Measurements from ENCODE around the gene LIPC. TPM values are rescaled to one million over a fixed set of nuclear protein-coding genes. Genes with fewer than 3 reads are reported as not detected.

The LIPC gene
- total RNA-seq, 4 donors from 2014 or later: 0.28 to 0.51 TPM; not detected in 2

GRCh38 chr15:58392141-58392540 lies 39.6 kb upstream of the LIPC start:
- peak overlapping the region in 1 of 2 donors; percentile 38 for H3K27ac ChIP-seq
- no peaks in the 10 kb centered on the region for H3K36me3 ChIP-seq
- intact Hi-C loops (cut with DNase I; ENCODE audit: low total_unique reads): no loop called here
- no peak for TF ChIP-seq POLR2A (IDR thresholded peaks at IDR 0.05)
- TF ChIP-seq CTCF (IDR thresholded peaks at IDR 0.05): no peak
- no peak for DNase-seq
- H3K9me3 ChIP-seq: no peaks in the 10 kb centered on the region
- H3K4me3 ChIP-seq: no peak overlapping the region
- no peaks in the 10 kb centered on the region for H3K4me1 ChIP-seq
- H3K27me3 ChIP-seq: no peaks in the 10 kb centered on the region

- no peaks in the 10 kb centered on the region for H3K36me3 ChIP-seq
- H3K27me3 ChIP-seq: no peaks in the 10 kb centered on the region
- H3K4me1 ChIP-seq: no peaks in the 10 kb centered on the region
- no peaks in the 10 kb centered on the region for H3K9me3 ChIP-seq
- DNase-seq: no peak
- H3K4me3 ChIP-seq: no peak overlapping the region
- TF ChIP-seq CTCF (IDR thresholded peaks at IDR 0.05) (no peak), POLR2A (IDR thresholded peaks at IDR 0.05) (no peak)
- H3K27ac ChIP-seq: peak overlapping the region in 1 of 2 donors; percentile 38
- intact Hi-C loops (cut with DNase I; ENCODE audit: low total_unique reads): no loop called here
Measured at GRCh38 chr15:58392611-58393161, 39.1 kb upstream of the LIPC start.

DNA sequence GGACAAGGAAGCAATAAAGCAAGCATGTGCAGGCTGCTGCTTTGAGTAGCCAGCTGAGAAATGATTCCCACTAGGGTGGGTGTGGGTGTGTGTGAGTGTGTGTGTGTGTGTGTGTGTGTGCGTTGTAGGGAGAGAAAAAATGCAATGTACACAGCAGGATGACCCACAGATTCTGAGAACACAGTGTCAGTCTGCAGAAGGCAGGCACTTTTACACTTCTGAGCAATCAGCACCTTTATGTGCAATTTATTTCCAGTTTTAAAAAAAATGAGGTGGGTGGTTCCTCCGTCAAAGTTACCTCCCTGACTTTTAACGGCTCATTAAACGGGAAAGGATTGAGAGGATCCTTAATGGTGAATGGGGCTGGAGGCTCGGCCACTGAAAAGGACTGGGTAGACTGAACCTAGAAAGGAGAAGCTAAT lies 38.5 kb upstream of the LIPC start:
- DNase-seq: no peak
- Histone ChIP-seq H3K9me3 (no peaks in the 10 kb centered on the region), H3K27ac (peak overlapping the region in 1 of 2 donors; percentile 38), H3K4me3 (no peak overlapping the region), H3K27me3 (no peaks in the 10 kb centered on the region), H3K36me3 (no peaks in the 10 kb centered on the region), H3K4me1 (no peaks in the 10 kb centered on the region)
- intact Hi-C loops (cut with DNase I; ENCODE audit: low total_unique reads): no loop called here
- TF ChIP-seq CTCF (IDR thresholded peaks at IDR 0.05) (no peak), POLR2A (IDR thresholded peaks at IDR 0.05) (no peak)

DNA sequence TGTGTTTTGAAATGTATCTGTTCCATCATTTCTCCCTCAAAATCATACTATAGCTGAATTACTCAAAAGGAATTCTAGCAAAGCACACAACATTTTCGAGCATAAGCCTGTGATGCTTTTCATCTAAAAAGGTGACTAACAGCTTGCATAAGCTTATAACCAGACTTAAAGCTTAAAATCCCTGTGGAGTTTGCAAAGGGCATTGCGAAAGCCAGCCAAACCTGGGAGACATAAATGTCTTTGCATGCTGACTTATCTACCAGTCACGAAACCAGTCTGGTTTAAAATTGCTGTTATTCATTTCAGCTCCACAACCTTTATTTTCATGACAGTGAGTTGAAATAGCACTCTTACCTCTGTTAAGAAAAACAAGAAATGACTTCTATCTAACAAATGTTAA lies 35.6 kb upstream of the LIPC start:
- TF ChIP-seq CTCF (IDR thresholded peaks at IDR 0.05) (no peak), POLR2A (IDR thresholded peaks at IDR 0.05) (no peak)
- intact Hi-C loops (cut with DNase I; ENCODE audit: low total_unique reads): no loop called here
- Histone ChIP-seq H3K4me3 (no peak overlapping the region), H3K9me3 (no peaks in the 10 kb centered on the region), H3K27ac (no peak overlapping the region), H3K4me1 (no peaks in the 10 kb centered on the region), H3K36me3 (no peaks in the 10 kb centered on the region), H3K27me3 (no peaks in the 10 kb centered on the region)
- no peak for DNase-seq

DNA sequence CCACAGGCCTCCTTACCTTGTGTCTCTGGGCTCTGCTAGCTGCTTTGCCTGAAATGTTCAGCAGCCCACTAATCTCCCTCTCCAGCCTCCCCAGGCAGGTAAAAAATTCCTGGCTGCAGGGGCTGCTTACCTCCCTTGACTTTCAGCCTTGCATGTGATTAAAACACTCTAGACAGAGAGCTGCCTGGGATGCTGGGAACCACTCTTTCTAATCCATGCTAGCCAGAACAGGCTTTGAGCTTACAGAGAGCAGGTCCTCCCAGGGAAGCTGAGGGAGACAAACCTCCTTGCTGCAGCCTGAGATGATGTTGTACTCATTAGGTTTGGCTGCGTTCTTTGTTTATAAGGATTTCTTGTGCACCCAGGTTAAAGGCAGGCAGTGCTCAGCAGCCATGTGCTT lies 33.7 kb upstream of the LIPC start:
- TF ChIP-seq CTCF (IDR thresholded peaks at IDR 0.05): no peak
- no peak for TF ChIP-seq POLR2A (IDR thresholded peaks at IDR 0.05)
- H3K4me1 ChIP-seq: no peaks in the 10 kb centered on the region
- H3K36me3 ChIP-seq: no peaks in the 10 kb centered on the region
- H3K27ac ChIP-seq: no peak overlapping the region
- H3K27me3 ChIP-seq: no peaks in the 10 kb centered on the region
- H3K4me3 ChIP-seq: no peak overlapping the region
- intact Hi-C loops (cut with DNase I; ENCODE audit: low total_unique reads): no loop called here
- H3K9me3 ChIP-seq: no peaks in the 10 kb centered on the region
- DNase-seq: no peak
